D721Med (cell line): Measurements from ENCODE around the gene KMT2B.

Experiments
- DNase-seq: peaks from one replicate; pipeline ENCODE4 v3.0.0; 2011; ENCODE audit warnings: low spot score; ENCODE audit not compliant: insufficient read length
- FAIRE-seq: peaks from 2 replicates; lab custom pipeline; 2011; peaks lifted over from hg19 to GRCh38; lab: Jason Lieb, UNC
- TF ChIP-seq, protein P1 (sequence below): IDR thresholded peaks from 2 replicates; pipeline ENCODE4 v1.5.1; 2012; ENCODE audit warnings: mild to moderate bottlenecking, control low read depth; ENCODE audit not compliant: insufficient read depth; ENCODE audit errors: missing control alignments

KMT2B gene

DNA sequence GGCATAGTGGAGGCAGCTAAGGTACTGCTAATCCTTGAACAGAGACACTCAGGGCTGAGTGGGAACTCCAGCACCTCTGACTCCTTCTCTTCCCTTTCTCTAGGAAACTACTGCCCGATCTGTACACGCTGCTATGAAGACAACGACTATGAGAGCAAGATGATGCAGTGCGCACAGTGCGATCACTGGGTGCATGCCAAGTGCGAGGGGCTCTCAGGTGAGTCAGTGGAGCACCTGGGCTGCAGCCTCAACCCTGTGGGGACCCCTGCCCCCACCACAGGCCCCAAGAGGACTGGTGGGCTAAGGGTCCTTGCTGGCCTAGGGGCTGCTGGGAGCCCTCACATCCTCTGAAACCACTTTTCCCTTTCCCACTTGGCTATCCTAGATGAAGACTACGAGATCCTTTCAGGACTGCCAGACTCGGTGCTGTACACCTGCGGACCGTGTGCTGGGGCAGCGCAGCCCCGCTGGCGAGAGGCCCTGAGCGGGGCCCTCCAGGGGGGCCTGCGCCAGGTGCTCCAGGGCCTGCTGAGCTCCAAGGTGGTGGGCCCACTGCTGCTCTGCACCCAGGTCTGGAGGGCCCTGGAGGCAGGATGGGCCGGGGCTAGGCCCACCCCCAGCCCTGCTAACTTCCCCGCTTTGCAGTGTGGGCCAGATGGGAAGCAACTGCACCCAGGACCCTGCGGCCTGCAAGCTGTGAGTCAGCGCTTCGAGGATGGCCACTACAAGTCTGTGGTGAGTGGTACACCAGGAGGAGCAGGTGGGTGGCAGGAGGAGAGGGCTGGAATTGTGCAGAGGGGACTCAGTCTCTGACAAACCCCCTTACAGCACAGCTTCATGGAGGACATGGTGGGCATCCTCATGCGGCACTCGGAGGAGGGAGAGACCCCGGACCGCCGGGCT, 9.5 kb downstream of the KMT2B start:
- TF ChIP-seq, protein P1, sequence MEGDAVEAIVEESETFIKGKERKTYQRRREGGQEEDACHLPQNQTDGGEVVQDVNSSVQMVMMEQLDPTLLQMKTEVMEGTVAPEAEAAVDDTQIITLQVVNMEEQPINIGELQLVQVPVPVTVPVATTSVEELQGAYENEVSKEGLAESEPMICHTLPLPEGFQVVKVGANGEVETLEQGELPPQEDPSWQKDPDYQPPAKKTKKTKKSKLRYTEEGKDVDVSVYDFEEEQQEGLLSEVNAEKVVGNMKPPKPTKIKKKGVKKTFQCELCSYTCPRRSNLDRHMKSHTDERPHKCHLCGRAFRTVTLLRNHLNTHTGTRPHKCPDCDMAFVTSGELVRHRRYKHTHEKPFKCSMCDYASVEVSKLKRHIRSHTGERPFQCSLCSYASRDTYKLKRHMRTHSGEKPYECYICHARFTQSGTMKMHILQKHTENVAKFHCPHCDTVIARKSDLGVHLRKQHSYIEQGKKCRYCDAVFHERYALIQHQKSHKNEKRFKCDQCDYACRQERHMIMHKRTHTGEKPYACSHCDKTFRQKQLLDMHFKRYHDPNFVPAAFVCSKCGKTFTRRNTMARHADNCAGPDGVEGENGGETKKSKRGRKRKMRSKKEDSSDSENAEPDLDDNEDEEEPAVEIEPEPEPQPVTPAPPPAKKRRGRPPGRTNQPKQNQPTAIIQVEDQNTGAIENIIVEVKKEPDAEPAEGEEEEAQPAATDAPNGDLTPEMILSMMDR, result no peak
- FAIRE-seq (no peak), DNase-seq (no peak)

DNA sequence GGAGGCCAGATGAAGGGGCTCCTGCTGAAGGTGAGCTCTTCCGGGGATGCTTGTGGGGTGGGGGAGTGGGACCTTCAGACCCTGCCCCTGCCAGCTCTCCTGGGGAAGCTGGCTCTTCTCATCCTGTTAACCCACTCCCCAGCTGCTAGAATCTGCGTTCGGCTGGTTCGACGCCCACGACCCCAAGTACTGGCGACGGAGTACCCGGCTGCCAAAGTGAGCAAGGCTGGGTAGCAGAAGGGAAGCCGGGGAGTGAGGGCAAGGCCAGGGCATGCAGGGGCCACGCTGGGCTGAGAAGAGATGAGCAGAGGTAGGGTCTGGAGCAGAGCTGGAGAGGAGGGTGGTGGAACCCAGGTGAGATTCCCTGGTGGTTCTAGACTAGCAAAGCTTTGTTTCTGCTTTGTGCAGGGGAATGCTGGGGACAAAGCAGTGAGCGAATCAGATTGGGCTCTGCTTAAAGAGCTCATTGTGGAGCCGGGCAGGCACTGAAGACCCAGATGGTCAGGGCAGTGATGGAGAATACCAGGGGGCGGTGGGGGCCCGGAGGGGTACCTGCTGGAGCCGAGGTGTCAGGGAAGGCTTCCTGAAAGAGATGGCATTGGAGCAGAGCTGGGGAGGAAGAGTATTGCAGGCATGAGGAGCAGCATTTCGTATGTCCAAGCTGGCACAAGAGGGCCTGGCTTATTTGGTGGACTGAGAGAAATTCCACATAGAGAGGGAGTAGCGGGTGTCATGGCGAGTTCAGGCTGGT, 10.3 kb downstream of the KMT2B start:
- DNase-seq (no peak), FAIRE-seq (no peak)
- TF ChIP-seq, protein P1, result no peak

DNA sequence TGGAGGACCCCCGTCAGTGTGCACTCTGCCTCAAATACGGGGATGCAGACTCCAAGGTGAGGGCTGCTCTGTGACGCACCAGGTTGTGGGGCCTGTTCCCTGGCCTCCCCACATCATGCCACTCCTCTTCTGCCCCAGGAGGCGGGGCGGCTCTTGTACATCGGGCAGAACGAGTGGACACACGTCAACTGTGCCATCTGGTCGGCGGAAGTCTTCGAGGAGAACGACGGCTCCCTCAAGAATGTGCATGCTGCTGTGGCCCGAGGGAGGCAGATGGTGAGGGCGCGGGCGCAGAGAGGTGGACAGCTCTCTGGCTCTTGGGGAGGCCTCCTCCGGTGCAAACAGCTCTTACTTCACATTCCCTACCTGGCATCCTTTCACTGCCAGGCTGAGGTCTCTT, 11.2 kb downstream of the KMT2B start:
- DNase-seq, result no peak
- no peak for FAIRE-seq

DNA sequence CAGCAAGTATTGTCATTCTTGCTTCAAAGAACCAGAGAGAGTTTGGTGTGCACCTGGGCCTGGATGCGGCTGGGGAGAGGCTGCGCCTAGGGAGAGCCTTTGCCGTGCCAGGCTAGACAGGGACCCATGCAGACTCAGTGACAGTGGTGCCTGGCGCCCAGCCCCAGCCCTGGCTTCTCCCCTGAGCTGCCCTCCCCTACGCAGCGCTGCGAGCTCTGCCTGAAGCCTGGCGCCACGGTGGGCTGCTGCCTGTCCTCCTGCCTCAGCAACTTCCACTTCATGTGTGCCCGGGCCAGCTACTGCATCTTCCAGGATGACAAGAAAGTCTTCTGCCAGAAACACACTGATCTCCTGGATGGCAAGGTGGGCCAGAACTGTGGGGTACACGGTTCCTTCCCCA, 12.0 kb downstream of the KMT2B start:
- TF ChIP-seq, protein P1, result no peak
- no peak for DNase-seq
- no peak for FAIRE-seq

More for the DNA sequence above, 11.2 kb downstream of the KMT2B start:
- TF ChIP-seq, protein P1, result no peak

DNA sequence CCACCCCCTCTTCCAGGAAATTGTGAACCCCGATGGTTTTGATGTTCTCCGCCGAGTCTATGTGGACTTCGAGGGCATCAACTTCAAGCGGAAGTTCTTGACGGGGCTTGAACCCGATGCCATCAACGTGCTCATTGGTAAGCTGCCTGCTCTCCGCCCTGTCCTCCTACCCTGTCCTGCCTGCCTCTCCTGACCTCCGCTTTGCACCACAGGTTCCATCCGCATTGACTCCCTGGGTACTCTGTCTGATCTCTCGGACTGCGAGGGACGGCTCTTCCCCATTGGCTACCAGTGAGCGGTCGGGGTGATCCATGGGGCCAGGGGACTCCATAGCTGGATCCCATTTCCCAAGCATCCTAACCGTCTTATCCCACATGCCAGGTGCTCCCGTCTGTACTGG, 12.5 kb downstream of the KMT2B start:
- FAIRE-seq (no peak), DNase-seq (no peak)
- TF ChIP-seq, protein P1, result no peak

GRCh38 chr19:35731353-35731752, 13.6 kb downstream of the KMT2B start:
- DNase-seq (peak; percentile 12), FAIRE-seq (no peak)
- TF ChIP-seq, protein P1, result no peak
